Neural progenitor cell (in vitro differentiated cells): ENCODE results near the gene CSGALNACT2. TPM values are rescaled to one million over a fixed set of nuclear protein-coding genes. Genes with fewer than 3 reads are reported as not detected.

Experiments used
- DNase-seq: peaks from one replicate; pipeline ENCODE4 v3.0.0-alpha.2; 2016; ENCODE audit warnings: low spot score
- H2AFZ ChIP-seq: fragments of 200-600 bp; sonication (generic); replicated peaks from 2 replicates; pipeline ENCODE4 v1.6.1; 2016; ENCODE audit warnings: antibody characterized with exemption
- H3F3A ChIP-seq: fragments of 200-600 bp; sonication (generic); 2 replicates; pipeline ENCODE4 v1.6.1; 2016; ENCODE audit warnings: antibody characterized with exemption, low read depth
- H3K27ac ChIP-seq: fragments of 200-600 bp; sonication (generic); 2 replicates; pipeline ENCODE4 v1.5.1; 2016; ENCODE audit warnings: mild to moderate bottlenecking
- H3K27me3 ChIP-seq: fragments of 200-600 bp; sonication (generic); 2 replicates; pipeline ENCODE4 v1.6.1; 2016; ENCODE audit warnings: mild to moderate bottlenecking, moderate library complexity
- H3K36me3 ChIP-seq: fragments of 200-600 bp; sonication (generic); 2 replicates; pipeline ENCODE4 v1.5.1; 2016
- H3K4me1 ChIP-seq: fragments of 200-600 bp; sonication (generic); 2 replicates; pipeline ENCODE4 v1.6.1; 2016; ENCODE audit warnings: mixed run types
- H3K4me2 ChIP-seq: fragments of 200-600 bp; sonication (generic); 2 replicates; pipeline ENCODE4 v1.6.1; 2016
- H3K4me3 ChIP-seq: fragments of 200-600 bp; sonication (generic); 2 replicates; pipeline ENCODE4 v1.5.1; 2016
- H3K79me2 ChIP-seq: fragments of 200-600 bp; sonication (generic); 2 replicates; pipeline ENCODE4 v1.6.1; 2016; ENCODE audit warnings: low read depth
- H3K9ac ChIP-seq: fragments of 200-600 bp; sonication (generic); 2 replicates; pipeline ENCODE4 v1.6.1; 2016
- H3K9me3 ChIP-seq: fragments of 200-600 bp; sonication (generic); 2 replicates; pipeline ENCODE4 v1.5.1; 2016; ENCODE audit warnings: low read depth
- H4K20me1 ChIP-seq: fragments of 200-600 bp; sonication (generic); 2 replicates; pipeline ENCODE4 v1.6.1; 2016; ENCODE audit warnings: low read depth
- H3K27ac Mint-ChIP-seq: 3 replicates; pipeline ENCODE4 v1.8.0; 2021; ENCODE audit warnings: mixed read lengths
- H3K27me3 Mint-ChIP-seq: 2 replicates; pipeline ENCODE4 v1.8.0; 2022; ENCODE audit warnings: low read depth, mild to moderate bottlenecking, inconsistent platforms, moderate library complexity, mixed read lengths; ENCODE audit not compliant: insufficient read depth
- H3K36me3 Mint-ChIP-seq: 3 replicates; pipeline ENCODE4 v1.8.0; 2021; ENCODE audit warnings: mixed read lengths
- H3K4me1 Mint-ChIP-seq: 3 replicates; pipeline ENCODE4 v1.8.0; 2021; ENCODE audit warnings: mixed read lengths
- H3K4me3 Mint-ChIP-seq: 3 replicates; pipeline ENCODE4 v1.8.0; 2021; ENCODE audit warnings: mild to moderate bottlenecking, moderate library complexity, mixed read lengths
- H3K9me3 Mint-ChIP-seq: 3 replicates; pipeline ENCODE4 v1.8.0; 2020; ENCODE audit warnings: mixed read lengths
- EZH2 ChIP-seq: fragments of 200-600 bp; sonication (generic); IDR thresholded peaks from 2 replicates; pipeline ENCODE4 v1.6.1; 2017; ENCODE audit warnings: antibody characterized with exemption, mild to moderate bottlenecking, moderate library complexity
- EZH2phosphoT487 ChIP-seq: fragments of 200-600 bp; sonication (generic); IDR thresholded peaks from 2 replicates; pipeline ENCODE4 v1.6.1; 2017; ENCODE audit warnings: antibody characterized with exemption
- total RNA-seq: library from RNA; depleted of rRNA; stranded (reverse); fragments of >200 nt; gene quantifications from 2 replicates; pipeline ENCODE4 v1.2.3, GENCODE V29; 2015; ENCODE audit warnings: low replicate concordance
- TF ChIP-seq, protein P1 (sequence below): fragments of 200-600 bp; sonication (generic); IDR thresholded peaks from 2 replicates; pipeline ENCODE4 v1.5.1; 2017; ENCODE audit warnings: antibody characterized with exemption, mild to moderate bottlenecking

CSGALNACT2 gene
- total RNA-seq, 1 donor from 2014 or later: 9.3 TPM

DNA sequence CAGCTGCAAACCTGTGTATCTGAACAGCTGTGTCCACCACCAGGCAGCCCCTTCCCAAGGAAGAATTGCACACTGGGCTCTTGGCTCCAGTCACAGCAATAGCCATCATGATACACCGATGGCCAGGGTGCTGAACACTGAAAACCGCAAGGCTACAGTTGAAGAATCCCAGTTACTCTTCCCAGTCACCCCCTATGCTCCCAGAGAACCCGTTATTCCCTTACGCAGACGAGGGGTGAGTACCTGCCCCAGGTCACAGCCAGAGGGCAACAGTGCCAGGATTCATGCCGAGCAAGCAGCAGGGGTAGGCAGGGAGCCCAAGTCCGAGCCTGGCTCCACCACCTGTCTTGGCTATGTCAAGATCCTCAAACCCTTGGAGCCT lies 70.8 kb downstream of the CSGALNACT2 start:
- no peak overlapping the region for H3K4me2 ChIP-seq
- Mint-ChIP-seq H3K27ac (no peak overlapping the region), H3K27me3 (peaks cover 5% of the 10 kb centered on the region), H3K9me3 (no peaks in the 10 kb centered on the region), H3K4me3 (no peak overlapping the region), H3K4me1 (peaks cover 3% of the 10 kb centered on the region), H3K36me3 (no peaks in the 10 kb centered on the region)
- H3K27ac ChIP-seq: no peak overlapping the region
- no peaks in the 10 kb centered on the region for H3K4me1 ChIP-seq
- H3K9me3 ChIP-seq: no peaks in the 10 kb centered on the region
- H3F3A ChIP-seq: peaks cover 8% of the 10 kb centered on the region
- TF ChIP-seq EZH2 (no peak), EZH2phosphoT487 (no peak)
- TF ChIP-seq, protein P1, sequence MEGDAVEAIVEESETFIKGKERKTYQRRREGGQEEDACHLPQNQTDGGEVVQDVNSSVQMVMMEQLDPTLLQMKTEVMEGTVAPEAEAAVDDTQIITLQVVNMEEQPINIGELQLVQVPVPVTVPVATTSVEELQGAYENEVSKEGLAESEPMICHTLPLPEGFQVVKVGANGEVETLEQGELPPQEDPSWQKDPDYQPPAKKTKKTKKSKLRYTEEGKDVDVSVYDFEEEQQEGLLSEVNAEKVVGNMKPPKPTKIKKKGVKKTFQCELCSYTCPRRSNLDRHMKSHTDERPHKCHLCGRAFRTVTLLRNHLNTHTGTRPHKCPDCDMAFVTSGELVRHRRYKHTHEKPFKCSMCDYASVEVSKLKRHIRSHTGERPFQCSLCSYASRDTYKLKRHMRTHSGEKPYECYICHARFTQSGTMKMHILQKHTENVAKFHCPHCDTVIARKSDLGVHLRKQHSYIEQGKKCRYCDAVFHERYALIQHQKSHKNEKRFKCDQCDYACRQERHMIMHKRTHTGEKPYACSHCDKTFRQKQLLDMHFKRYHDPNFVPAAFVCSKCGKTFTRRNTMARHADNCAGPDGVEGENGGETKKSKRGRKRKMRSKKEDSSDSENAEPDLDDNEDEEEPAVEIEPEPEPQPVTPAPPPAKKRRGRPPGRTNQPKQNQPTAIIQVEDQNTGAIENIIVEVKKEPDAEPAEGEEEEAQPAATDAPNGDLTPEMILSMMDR: no peak
- H3K4me3 ChIP-seq: no peak overlapping the region
- no peaks in the 10 kb centered on the region for H3K79me2 ChIP-seq
- H2AFZ ChIP-seq: no peak overlapping the region
- peaks cover 4% of the 10 kb centered on the region for H4K20me1 ChIP-seq
- no peak for DNase-seq
- H3K27me3 ChIP-seq: no peaks in the 10 kb centered on the region
- no peaks in the 10 kb centered on the region for H3K36me3 ChIP-seq
- no peak overlapping the region for H3K9ac ChIP-seq

DNA sequence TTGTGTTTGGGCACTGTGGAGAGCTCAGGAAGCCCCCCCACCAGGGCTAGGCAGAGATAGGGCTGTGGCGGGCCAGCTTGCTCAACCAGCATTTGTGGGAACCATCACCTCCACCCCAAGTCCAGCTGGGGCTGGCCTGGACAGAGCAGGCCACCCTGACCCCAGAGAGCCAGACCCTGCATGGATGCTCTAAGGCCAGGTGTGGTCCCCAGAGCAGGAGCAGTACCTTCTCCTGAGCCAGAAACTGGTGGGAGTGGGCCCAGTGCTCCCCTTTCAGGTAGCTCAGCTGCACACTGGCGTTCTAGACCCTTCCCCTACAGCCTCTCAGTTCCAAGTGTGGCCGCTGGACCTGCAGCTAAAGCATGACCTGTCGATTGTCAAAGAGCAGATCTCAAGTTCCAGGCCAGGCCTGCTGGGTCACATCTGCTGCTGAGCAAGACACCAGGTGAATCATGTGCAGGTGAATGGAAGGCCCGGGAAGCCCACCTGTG lies 71.5 kb downstream of the CSGALNACT2 start:
- no peak overlapping the region for H3K27ac ChIP-seq
- H3K27me3 ChIP-seq: no peaks in the 10 kb centered on the region
- no peak for DNase-seq
- H3K9ac ChIP-seq: no peak overlapping the region
- no peak overlapping the region for H3K4me3 ChIP-seq
- no peak overlapping the region for H3K4me3 Mint-ChIP-seq
- no peaks in the 10 kb centered on the region for H3K4me1 ChIP-seq
- no peak overlapping the region for H3K27ac Mint-ChIP-seq
- peaks cover 2% of the 10 kb centered on the region for H3F3A ChIP-seq
- H3K9me3 Mint-ChIP-seq: no peaks in the 10 kb centered on the region
- no peak overlapping the region for H2AFZ ChIP-seq
- no peak overlapping the region for H3K4me2 ChIP-seq
- no peak for TF ChIP-seq EZH2
- TF ChIP-seq, protein P1: no peak
- no peak for TF ChIP-seq EZH2phosphoT487
- H3K27me3 Mint-ChIP-seq: peaks cover 5% of the 10 kb centered on the region
- H3K9me3 ChIP-seq: no peaks in the 10 kb centered on the region
- no peaks in the 10 kb centered on the region for H3K79me2 ChIP-seq
- peaks cover 9% of the 10 kb centered on the region for H3K4me1 Mint-ChIP-seq
- no peaks in the 10 kb centered on the region for H4K20me1 ChIP-seq
- no peaks in the 10 kb centered on the region for H3K36me3 Mint-ChIP-seq
- no peaks in the 10 kb centered on the region for H3K36me3 ChIP-seq

DNA sequence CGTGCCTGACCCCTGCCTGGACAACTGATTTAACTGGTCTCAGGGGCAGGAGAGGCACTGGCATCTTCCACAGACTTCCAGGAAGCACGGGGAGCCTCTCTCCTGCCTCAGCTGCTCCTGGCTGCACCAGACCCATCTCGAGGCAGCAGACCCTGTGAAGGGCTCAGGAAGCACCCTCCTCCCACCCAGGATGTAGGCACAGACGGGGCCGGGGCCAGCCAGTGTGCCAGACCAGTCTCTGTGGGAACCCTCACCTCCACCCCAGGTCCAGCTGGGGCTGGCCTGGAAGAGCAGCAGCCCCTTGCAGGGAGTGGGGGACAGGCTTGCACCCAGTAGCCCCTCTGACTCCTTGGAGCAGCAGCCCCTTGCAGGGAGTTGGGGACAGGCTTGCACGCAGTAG lies 72.3 kb downstream of the CSGALNACT2 start:
- Histone ChIP-seq H3K4me1 (no peaks in the 10 kb centered on the region), H3K36me3 (no peaks in the 10 kb centered on the region), H4K20me1 (no peaks in the 10 kb centered on the region), H3K4me2 (no peak overlapping the region), H3K27me3 (no peaks in the 10 kb centered on the region), H3F3A (no peaks in the 10 kb centered on the region), H2AFZ (no peak overlapping the region), H3K9me3 (no peaks in the 10 kb centered on the region), H3K9ac (no peak overlapping the region), H3K27ac (no peak overlapping the region), H3K4me3 (no peak overlapping the region), H3K79me2 (no peaks in the 10 kb centered on the region)
- H3K27ac Mint-ChIP-seq: no peak overlapping the region
- no peaks in the 10 kb centered on the region for H3K36me3 Mint-ChIP-seq
- H3K4me3 Mint-ChIP-seq: no peak overlapping the region
- TF ChIP-seq, protein P1: no peak
- TF ChIP-seq EZH2 (no peak), EZH2phosphoT487 (no peak)
- H3K4me1 Mint-ChIP-seq: peaks cover 10% of the 10 kb centered on the region
- peaks cover 8% of the 10 kb centered on the region for H3K27me3 Mint-ChIP-seq
- DNase-seq: no peak
- no peaks in the 10 kb centered on the region for H3K9me3 Mint-ChIP-seq
